T-helper 9 cell (primary cell): ENCODE results near the gene KIAA1217.

Experiments
- DNase-seq: peaks from one replicate; pipeline ENCODE4 v3.0.0-alpha.2; 2020

Gene KIAA1217

DNA sequence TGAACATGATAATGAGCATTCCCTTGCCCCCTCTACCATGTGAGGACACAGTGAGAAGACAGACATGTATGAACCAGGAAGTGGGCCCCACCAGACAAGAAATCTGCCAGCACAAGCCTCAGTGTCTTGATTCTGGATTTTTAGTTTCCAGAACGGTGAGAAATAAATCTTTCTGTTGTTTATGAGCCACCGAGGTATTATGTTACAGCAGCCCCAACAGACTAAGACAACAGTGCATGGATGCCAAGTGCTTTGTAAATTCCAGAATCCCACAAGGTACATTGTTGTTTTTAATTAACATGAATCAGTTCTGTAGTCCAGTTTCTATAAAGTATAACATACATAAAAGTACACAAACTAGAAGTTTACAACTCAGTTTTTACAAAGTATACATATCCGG lies 352.5 kb downstream of the KIAA1217 start:
- DNase-seq = no peak

DNA sequence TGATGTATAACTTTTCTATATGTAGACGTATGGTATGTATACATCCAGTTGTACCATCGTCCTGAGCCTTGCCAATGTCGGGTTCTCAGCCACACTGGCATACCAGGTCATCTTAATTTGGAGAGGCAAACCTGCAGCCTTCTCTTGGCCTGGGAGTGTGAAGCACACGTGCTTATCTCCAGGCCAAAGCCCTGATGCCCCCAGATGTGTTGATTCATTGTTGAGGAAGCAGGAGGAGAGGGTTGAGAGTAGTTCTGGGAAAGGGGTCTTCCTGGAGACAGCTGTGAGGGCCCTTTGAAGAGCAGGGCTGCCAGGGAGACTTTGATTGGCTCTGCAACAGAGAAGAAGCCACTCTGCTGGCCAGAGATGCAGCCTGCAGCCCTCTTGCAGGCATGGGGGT lies 359.1 kb downstream of the KIAA1217 start:
- DNase-seq = no peak

DNA sequence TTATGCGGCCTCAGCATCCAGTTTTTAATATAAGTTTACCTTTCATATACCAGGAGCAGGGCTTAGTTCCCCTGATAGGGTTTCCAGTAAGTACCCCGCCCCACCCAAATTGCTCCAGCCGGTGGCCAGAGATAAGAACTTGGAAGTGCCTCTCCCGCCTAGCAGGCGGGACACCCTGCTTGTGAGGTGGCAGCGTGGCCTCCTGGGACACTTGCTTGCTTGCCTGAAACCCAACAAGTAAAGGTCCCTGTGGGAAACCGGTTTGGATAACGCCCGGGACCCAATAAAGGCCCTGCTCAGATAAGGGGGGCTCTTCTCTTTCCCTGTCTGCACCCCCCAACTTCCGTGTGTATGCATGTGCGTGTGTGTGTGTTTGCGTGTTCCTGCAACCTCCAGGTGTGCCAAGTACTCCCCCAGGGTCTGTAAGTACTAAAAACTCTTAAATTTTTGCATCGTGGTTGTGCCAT lies 360.4 kb downstream of the KIAA1217 start:
- DNase-seq = no peak

DNA sequence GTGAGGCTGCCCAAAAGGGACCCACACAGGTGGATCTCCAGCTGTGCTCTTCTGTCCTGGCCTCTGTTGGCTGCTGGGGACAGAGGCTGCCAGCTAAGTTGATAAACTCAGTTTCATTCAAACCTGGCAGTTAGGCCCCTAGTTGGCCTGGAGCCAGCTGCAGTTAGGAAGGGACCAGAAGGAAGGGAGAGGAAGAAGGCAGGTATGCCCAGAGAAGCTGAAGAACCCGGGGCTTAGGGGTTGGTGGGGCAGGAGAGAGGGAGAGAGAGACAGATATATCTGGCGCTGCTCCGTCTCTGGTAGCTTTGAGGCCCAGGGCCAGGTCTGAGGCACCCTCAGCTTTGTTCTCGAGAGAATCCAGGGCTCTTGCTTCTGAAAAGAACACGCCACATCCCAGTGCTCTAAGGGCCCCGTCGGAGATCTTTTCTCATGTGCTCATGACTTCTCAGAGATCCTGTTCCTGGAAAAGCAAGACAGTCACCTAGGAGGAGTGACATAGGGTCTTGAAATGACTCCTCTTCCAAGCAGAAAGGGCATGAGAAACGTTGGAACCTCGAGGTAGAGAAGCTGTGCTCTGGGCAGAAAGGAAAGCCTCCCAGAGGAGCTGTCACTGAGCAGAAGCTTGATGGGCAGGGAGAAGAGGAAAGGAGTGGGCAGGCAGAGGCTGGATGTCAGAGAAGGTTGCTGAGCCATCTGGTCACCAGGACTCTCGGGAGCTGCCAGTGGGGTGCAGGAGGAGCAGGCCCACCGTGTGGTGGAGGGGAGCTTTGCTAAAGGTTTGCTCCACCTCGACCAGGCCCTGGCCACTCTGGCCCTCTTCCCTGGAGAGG lies 361.1 kb downstream of the KIAA1217 start:
- DNase-seq = no peak

DNA sequence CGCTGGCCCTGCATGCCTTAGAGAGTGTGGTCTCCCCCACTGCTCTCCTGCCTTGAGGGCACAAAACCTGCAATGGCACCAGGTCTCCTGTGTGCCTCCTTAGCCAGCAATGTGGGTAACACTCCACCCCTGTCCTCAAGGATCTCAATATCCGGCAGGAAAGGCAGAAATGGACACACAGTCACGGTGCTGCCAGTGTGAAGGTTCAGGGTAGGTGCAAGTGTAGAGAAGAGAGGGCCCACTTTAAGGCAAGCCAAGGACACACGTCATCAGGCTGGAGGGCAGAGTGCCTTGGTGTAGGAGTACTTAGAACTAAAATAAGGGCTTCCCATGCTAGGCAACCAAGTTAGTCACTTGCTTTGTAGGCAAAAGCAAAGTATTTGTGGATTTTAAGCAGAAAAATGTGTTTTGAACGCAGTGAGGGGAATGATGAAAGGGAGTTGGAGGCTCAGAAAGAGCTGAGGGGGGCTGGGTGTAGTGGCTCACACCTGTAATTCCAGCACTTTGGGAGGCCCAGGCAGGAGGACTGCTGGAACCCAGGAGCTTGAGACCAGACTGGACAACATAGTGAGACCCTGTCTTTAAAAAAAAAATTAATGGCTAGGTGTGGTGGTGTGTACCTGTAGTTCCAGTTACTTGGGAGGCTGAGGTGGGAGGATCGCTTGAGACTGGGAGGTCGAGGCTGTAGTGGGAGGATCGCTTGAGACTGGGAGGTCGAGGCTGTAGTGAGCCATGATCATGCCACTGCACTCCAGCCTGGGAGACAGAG lies 361.9 kb downstream of the KIAA1217 start:
- no peak for DNase-seq

DNA sequence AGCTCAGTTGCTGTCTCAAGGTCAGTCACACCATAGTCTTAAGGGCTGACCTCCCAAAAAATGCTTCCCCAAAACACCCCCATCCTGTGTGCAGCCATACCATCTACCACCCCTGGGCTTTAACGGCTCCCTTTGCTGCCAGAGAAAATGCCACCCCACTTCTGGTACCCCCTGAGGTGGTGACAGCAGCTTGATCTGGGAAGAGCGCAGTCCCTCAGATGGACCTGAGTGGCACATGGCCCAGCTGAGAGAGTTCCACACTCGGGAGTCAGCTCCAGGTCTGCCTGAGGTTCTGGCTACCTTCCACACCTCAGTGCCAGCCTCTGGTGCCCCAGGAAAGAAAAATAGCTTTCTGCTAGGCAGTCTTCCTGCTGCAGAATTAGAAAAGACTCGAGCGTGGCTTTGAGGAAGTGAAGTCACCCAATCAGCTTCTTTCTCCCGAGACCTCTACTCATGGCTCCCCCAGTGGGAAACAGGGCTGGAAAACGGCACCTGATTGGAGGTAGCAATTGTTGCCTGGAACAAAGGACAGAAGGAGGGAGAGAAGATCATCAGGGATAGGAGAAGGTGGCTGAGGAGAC lies 363.0 kb downstream of the KIAA1217 start:
- no peak for DNase-seq

DNA sequence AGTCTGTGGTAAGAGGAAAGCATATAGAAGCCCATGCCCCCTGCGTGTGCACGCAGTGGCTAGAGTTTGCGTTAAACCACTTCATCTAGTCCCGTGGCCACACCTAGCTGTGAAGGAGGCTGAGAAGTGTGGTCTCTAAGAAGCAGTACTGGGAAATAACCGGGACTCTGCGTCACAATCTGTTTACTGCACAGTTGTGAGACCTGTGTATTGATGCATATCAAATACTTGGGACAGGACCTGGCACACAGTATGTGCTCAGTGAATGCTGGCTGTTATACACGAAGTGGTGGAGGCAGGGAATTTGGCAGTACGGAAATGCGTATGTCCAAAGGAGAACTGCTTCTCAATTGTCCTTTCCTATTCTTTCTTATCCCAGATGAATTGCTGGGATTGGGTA lies 365.2 kb downstream of the KIAA1217 start:
- no peak for DNase-seq

DNA sequence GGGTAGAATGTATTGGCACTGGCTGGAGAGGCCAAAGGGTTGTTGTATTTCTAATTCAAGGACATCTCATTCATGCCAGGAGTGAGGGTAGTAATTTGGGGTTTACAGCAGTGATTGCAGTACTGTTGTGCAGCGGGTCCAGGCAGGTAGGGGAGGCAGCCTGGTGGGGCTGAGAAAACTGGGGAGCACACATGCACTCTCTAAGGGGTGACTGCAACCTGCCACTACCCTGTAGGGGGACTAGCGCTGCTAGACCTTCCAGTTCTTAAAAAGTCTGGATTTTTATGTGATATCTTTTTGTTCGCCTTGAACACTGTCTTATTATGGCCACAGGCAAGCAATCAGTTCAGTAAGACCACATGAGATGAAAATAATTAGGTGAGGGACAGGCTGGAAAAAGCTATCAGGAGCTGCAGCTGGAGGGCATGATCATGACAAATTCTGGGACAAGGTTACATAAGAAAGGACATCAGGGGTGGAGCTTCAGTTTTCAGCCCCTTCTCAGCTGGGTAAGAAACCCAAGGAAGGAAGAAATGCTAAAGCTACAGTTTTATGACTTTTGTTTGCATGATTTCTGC lies 365.7 kb downstream of the KIAA1217 start:
- no peak for DNase-seq

DNA sequence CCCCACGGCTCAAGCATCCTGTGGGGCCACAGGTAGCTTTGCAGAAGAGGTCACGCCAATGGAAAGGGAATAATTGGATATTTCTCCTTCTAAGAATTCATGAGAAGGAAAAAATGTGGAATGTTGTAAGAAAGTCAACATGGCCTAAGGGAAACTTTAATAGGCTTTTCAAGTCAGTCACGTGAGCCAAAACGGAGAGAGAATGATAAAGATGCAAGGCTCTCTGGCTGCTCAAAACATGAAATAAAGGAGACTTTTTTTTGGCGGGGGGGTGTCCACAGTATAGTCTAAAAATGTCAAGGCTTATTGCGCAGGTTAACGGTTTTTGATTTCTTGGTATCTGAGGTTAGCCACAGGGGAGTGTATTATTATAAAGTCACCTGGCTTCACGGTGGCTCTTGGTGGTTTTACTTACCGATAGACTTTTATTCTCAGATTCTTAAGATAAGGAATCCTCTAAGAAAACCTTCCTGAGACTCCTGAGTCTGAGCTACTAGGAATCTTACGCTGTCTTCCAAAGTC lies 366.6 kb downstream of the KIAA1217 start:
- DNase-seq = no peak

DNA sequence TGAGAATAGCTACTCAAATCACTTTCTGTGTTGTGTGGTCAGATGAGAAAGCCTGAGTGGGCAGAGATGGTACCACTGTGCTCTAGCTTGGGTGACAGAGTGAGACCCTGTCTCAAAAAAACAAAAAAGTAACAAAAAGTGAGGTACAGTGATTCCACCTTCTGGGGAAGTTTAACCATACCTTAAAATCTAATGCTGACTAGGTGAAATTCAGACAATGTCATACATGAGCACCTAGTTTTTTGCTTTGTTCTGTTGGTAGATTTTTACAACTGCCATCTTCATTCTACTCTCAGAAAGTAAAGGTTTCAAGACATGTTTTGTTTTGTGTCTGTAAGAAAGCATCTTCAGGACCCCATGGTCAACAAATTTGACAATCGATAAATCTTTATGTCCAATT lies 370.5 kb downstream of the KIAA1217 start:
- DNase-seq = no peak

DNA sequence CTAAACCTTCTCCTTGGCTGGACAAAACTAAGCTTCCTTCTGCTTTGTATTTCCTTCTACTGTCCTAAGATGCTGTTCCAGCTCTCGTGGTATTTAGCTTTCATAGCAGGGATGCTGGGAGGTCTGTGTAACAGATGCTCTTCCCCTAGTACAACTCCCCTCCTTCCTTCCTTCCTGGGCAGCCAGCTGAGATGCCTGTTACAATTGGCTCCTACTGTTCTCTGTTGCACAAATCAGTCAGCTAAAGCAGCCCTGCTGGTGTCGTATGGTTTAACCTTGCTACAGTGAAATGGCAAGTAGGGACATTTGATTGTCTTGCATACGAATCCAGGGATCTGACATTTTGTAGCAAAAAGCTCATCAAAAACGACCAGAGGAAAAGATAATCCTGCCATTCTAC lies 371.0 kb downstream of the KIAA1217 start:
- no peak for DNase-seq

DNA sequence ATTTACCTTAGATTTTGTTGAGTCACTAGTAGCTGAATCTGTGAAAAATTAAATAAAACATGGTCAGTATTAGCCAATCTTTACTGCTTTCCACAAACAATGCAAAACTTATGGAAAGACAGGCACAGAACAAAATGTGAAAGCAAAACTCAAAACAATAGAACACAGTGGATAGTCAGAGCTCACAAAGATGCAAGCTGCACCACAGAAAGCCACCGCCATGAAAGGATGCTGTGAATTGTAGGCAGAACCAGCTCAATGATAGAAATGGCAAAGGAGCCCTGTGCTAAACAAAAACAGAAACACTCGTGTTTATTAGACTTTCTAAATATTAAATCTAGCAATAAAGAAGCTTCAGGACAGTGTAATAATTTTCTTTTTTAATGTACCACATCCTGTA lies 380.3 kb downstream of the KIAA1217 start:
- DNase-seq = no peak

DNA sequence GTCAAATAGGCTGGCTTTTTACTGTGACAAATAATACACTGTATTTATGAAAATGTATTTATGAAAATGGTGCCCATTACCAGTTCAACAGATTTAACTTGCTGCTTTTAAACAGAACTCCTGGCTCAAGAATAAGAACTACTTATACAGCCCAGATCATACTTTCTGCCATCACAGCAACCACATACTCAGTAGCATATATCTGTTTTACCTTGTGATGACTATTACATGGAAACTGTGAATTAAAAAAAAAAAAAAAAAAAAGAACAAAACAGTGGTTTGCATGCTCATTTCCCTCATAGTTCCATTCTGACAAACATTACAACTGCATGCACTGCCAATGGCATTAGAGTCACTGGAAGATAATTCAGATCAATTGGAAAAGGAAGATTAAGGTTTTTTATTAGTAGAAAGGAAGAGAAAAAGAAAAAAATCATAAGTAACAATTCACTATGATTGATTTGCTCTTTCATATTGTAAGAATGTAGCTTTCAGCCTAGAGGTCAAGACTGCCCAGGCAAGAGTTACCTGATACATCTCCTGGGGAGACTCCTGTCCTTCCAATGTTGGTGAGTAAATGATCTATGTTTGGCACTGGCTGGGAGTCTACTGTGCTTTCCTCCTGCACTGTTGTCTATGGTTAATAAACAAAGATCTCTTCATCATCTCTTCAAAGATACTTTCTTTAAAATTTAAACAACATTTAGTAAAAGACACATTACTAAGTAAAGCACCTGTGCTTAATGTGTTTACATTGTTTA lies 381.9 kb downstream of the KIAA1217 start:
- no peak for DNase-seq

DNA sequence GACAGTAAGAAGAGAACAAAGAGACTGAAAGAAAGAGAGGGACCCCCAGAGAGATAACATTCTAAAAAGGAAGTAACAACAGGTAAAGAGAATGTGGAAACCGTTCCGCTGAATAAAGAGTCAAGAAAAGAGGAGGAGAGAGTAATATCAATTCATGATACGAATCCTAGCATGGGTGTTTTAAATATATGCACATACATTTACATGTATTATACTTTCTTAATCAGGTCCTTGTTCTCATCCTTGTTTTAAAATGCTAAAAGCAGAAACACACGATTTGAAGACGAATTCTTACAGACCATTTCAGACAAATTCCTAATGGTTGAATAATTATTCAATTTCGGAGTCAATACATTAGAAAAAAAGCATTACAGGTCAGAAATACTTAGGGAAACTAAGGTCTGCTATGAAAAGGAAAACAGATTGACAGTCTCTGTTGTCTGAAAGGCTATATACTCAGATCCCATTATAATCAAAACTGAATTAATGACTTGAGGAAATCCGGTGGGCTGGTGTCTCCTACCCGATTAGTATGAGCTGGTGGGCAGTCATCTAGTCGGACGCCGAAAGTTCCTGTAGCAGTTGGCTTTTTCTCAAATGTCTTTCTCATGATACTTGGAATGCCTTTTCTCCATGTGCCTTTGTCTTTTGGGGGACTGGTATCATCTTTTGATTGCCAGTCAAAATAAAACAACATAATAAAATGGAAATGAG lies 387.4 kb downstream of the KIAA1217 start:
- no peak for DNase-seq

DNA sequence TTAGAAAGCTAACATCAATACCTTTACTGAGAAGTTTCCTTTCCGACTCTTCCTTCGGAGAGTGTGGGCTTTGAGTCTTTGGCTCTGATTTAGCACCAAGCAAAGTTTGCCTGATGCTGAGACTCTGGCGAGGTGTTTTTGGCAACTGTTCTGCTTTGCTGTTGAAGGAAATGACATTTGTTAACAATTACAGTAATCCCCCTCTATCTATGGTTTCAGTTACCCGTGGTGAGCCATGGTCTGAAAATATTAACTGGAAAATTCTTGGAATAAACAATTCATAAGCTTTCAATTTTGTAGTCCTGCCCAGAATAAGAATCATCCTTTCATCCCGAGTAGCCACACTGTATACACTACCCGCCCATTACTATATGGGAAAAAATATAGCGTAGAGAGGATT lies 388.5 kb downstream of the KIAA1217 start:
- DNase-seq = no peak
